ENCODE results near the gene CLMN.

CLMN gene

GRCh38 chr14:95310635-95311380 is 8.9 kb downstream of the CLMN start:
- TF ChIP-seq CTCF (conservative IDR thresholded peaks at IDR 0.05; ENCODE audit: low read depth, low read length) = no peak
- DNase-seq (ENCODE audit: low read depth) = no peak
- H3K4me3 ChIP-seq (ENCODE audit: low read length) = no peak overlapping the region

GRCh38 chr14:95309261-95310051 is 10.3 kb downstream of the CLMN start:
- H3K4me3 ChIP-seq (ENCODE audit: low read length) = no peak overlapping the region
- TF ChIP-seq CTCF (conservative IDR thresholded peaks at IDR 0.05; ENCODE audit: low read depth, low read length) = no peak
- DNase-seq (ENCODE audit: low read depth) = no peak

- TF ChIP-seq CTCF (conservative IDR thresholded peaks at IDR 0.05; ENCODE audit: low read depth, low read length) = no peak
- DNase-seq (ENCODE audit: low read depth) = no peak
- no peak overlapping the region for H3K4me3 ChIP-seq (ENCODE audit: low read length)
These were observed 11.6 kb downstream of the CLMN start for GRCh38 chr14:95308073-95308472.

- DNase-seq (ENCODE audit: low read depth) = no peak
- no peak for TF ChIP-seq CTCF (conservative IDR thresholded peaks at IDR 0.05; ENCODE audit: low read depth, low read length)
- H3K4me3 ChIP-seq (ENCODE audit: low read length) = no peak overlapping the region
These were observed 12.2 kb downstream of the CLMN start for GRCh38 chr14:95307402-95308041.

- no peak overlapping the region for H3K4me3 ChIP-seq (ENCODE audit: low read length)
- TF ChIP-seq CTCF (conservative IDR thresholded peaks at IDR 0.05; ENCODE audit: low read depth, low read length) = no peak
- no peak for DNase-seq (ENCODE audit: low read depth)
These were observed 13.8 kb downstream of the CLMN start for GRCh38 chr14:95305940-95306339.

GRCh38 chr14:95305145-95305544 is 14.6 kb downstream of the CLMN start:
- no peak overlapping the region for H3K4me3 ChIP-seq (ENCODE audit: low read length)
- DNase-seq (ENCODE audit: low read depth) = no peak
- no peak for TF ChIP-seq CTCF (conservative IDR thresholded peaks at IDR 0.05; ENCODE audit: low read depth, low read length)
